PC-3 (cell line): ENCODE measurements around the gene BABAM1. TPM values are rescaled to one million over a fixed set of nuclear protein-coding genes. Genes with fewer than 3 reads are reported as not detected.
A peak's percentile ranks its signal among the peaks of the same experiment; 100 is the strongest.

Experiments
- ATAC-seq: fragments of 200-7000 bp; cut with Tn5 transposase; 2 replicates; pipeline ENCODE4 v1.9.1; 2020; ENCODE audit warnings: mild to moderate bottlenecking, moderate library complexity
- BruUV-seq: library from RNA; stranded (reverse); fragments of 400-500 nt; replicated peaks from 2 replicates; lab custom pipeline; 2021; lab: Mats Ljungman, UMichigan
- CTCF ChIA-PET: fragments of 300-600 bp; sonication (Branson Sonifier 250); formaldehyde crosslinking; loops from one replicate; lab custom pipeline; 2022; ENCODE audit warnings: antibody characterized with exemption; lab: Charles Lee
- POLR2A ChIA-PET: fragments of 300-600 bp; sonication (Branson Sonifier 250); formaldehyde crosslinking; loops from one replicate; lab custom pipeline; 2022; ENCODE audit warnings: antibody characterized with exemption; ENCODE audit not compliant: unreplicated experiment; lab: Charles Lee
- DNase-seq: peaks from one replicate; pipeline ENCODE4 v3.0.0-alpha.2; 2015
- H2AFZ ChIP-seq: fragments of 300-600 bp; sonication (generic); 2 replicates; pipeline ENCODE4 v1.6.0; 2016; ENCODE audit warnings: antibody characterized with exemption, low read length
- H3F3A ChIP-seq: fragments of 300-600 bp; sonication (generic); one replicate; pipeline ENCODE4 v1.6.0; 2017; ENCODE audit warnings: antibody characterized with exemption, low read length, control low read depth, mild to moderate bottlenecking; ENCODE audit not compliant: unreplicated experiment
- H3K27ac ChIP-seq: fragments of 300-600 bp; sonication (generic); 2 replicates; pipeline ENCODE4 v1.5.1; 2016; ENCODE audit warnings: mild to moderate bottlenecking, low read length
- H3K27me3 ChIP-seq: fragments of 300-600 bp; sonication (generic); 2 replicates; pipeline ENCODE4 v1.6.1; 2016; ENCODE audit warnings: low read length, mixed read lengths
- H3K36me3 ChIP-seq: fragments of 300-600 bp; sonication (generic); 2 replicates; pipeline ENCODE4 v1.6.1; 2016; ENCODE audit warnings: low read depth, mixed run types, low read length, mixed read lengths
- H3K4me1 ChIP-seq: fragments of 300-600 bp; sonication (generic); 2 replicates; pipeline ENCODE4 v1.5.1; 2016; ENCODE audit warnings: low read length; ENCODE audit not compliant: insufficient read depth
- H3K4me2 ChIP-seq: fragments of 300-600 bp; sonication (generic); 2 replicates; pipeline ENCODE4 v1.6.0; 2016; ENCODE audit warnings: low read length
- H3K4me3 ChIP-seq: fragments of 300-600 bp; sonication (generic); 2 replicates; pipeline ENCODE4 v1.5.1; 2016; ENCODE audit warnings: mild to moderate bottlenecking, low read length, mixed read lengths
- H3K79me2 ChIP-seq: fragments of 300-600 bp; sonication (generic); 2 replicates; pipeline ENCODE4 v1.6.1; 2017; ENCODE audit warnings: low read length, mixed read lengths
- H3K9ac ChIP-seq: fragments of 300-600 bp; sonication (generic); 2 replicates; pipeline ENCODE4 v1.6.0; 2016; ENCODE audit warnings: mild to moderate bottlenecking, low read length
- H3K9me2 ChIP-seq: fragments of 300-600 bp; sonication (generic); replicated peaks from 2 replicates; pipeline ENCODE4 v1.6.1; 2016; ENCODE audit warnings: mixed run types, low read length, mixed read lengths
- H3K9me3 ChIP-seq: fragments of 300-600 bp; sonication (generic); 2 replicates; pipeline ENCODE4 v1.6.1; 2016; ENCODE audit warnings: low read length, mixed read lengths
- H4K20me1 ChIP-seq: fragments of 300-600 bp; sonication (generic); 2 replicates; pipeline ENCODE4 v1.6.1; 2016; ENCODE audit warnings: low read length, mixed read lengths
- CTCF ChIP-seq: fragments of 300-600 bp; sonication (generic); conservative IDR thresholded peaks from 2 replicates; pipeline ENCODE4 v1.5.1; 2017; ENCODE audit warnings: antibody characterized with exemption, low read depth, mild to moderate bottlenecking, low read length
- EZH2 ChIP-seq: fragments of 300-600 bp; sonication (generic); IDR thresholded peaks from one replicate; pipeline ENCODE4 v1.6.1; 2017; ENCODE audit warnings: antibody characterized with exemption, mild to moderate bottlenecking, low read length; ENCODE audit not compliant: unreplicated experiment
- EZH2phosphoT487 ChIP-seq: fragments of 300-600 bp; sonication (generic); IDR thresholded peaks from 2 replicates; pipeline ENCODE4 v1.6.1; 2018; ENCODE audit warnings: mild to moderate bottlenecking, antibody characterized with exemption, low read length, borderline replicate concordance
- intact Hi-C: fragments of 100-400 bp; cut with micrococcal nuclease; formaldehyde crosslinking; loops from 2 replicates; pipeline ENCODE4 v1.9.0; 2023
- total RNA-seq: library from RNA; depleted of rRNA; stranded (reverse); fragments of >200 nt; gene quantifications from 2 replicates; pipeline ENCODE4 v1.2.3, GENCODE V29; 2014

Gene BABAM1
- total RNA-seq, 1 experiment from 2014 or later = 196 TPM

- H3K27me3 ChIP-seq = no peaks in the 10 kb centered on the region
- H3K36me3 ChIP-seq = peaks cover 15% of the 10 kb centered on the region; the same call in 1 of the 2 replicates
- peak overlapping the region; percentile 87 for H3K4me2 ChIP-seq
- H2AFZ ChIP-seq = no peak overlapping the region
- peaks cover 61% of the 10 kb centered on the region for H3K79me2 ChIP-seq
- peak overlapping the region; percentile 76 for H3K27ac ChIP-seq
- DNase-seq (peak; percentile 82), ATAC-seq (peak; percentile 61)
- no TSS peak for BruUV-seq
- H4K20me1 ChIP-seq = no peaks in the 10 kb centered on the region
- H3K9me3 ChIP-seq = no peaks in the 10 kb centered on the region
- H3K9me2 ChIP-seq = no peaks in the 10 kb centered on the region
- ChIA-PET POLR2A (interaction anchor here (0.6 to 0.7 kb wide), 2 partner anchors 86 to 108 kb away, joined by 6 to 12 read pairs; partner anchors contain the start of gene OCEL1), CTCF (no interaction called here)
- peak overlapping the region; percentile 53 for H3K9ac ChIP-seq
- H3K4me3 ChIP-seq = peak overlapping the region; percentile 40; the same call in 1 of the 2 replicates
- H3F3A ChIP-seq = no peaks in the 10 kb centered on the region
- H3K4me1 ChIP-seq = peaks cover 37% of the 10 kb centered on the region
- TF ChIP-seq EZH2phosphoT487 (no peak), CTCF (no peak), EZH2 (no peak)
- intact Hi-C loops = no loop called here
Measured at GRCh38 chr19:17311455-17312188, 44.4 kb downstream of the BABAM1 start.

GRCh38 chr19:17312189-17313113 lies 45.2 kb downstream of the BABAM1 start:
- POLR2A ChIA-PET = interaction anchor here (0.6 to 0.7 kb wide), 2 partner anchors 86 to 107 kb away, joined by 6 to 12 read pairs; partner anchors contain the start of gene OCEL1
- peak overlapping the region; percentile 53 for H3K9ac ChIP-seq

GRCh38 chr19:17314007-17314593 lies 46.9 kb downstream of the BABAM1 start:
- no TSS peak for BruUV-seq
- intact Hi-C loops = no loop called here
- no peak overlapping the region for H3K4me2 ChIP-seq
- no peak for DNase-seq
- no peaks in the 10 kb centered on the region for H3F3A ChIP-seq
- no peaks in the 10 kb centered on the region for H3K27me3 ChIP-seq
- TF ChIP-seq EZH2phosphoT487 = no peak
- TF ChIP-seq CTCF = no peak
- no peak for TF ChIP-seq EZH2
- H3K9me2 ChIP-seq = no peaks in the 10 kb centered on the region
- H3K79me2 ChIP-seq = peaks cover 56% of the 10 kb centered on the region
- CTCF ChIA-PET = no interaction called here
- no peak overlapping the region for H2AFZ ChIP-seq
- H3K4me1 ChIP-seq = peaks cover 49% of the 10 kb centered on the region
- ATAC-seq = no peak
- H4K20me1 ChIP-seq = no peaks in the 10 kb centered on the region
- no peak overlapping the region for H3K4me3 ChIP-seq
- no peak overlapping the region for H3K9ac ChIP-seq
- H3K27ac ChIP-seq = no peak overlapping the region
- no peaks in the 10 kb centered on the region for H3K9me3 ChIP-seq
- POLR2A ChIA-PET = no interaction called here
- peaks cover 18% of the 10 kb centered on the region; the same call in 1 of the 2 replicates for H3K36me3 ChIP-seq

More at GRCh38 chr19:17312189-17313113, 45.2 kb downstream of the BABAM1 start:
- peak overlapping the region; percentile 87 for H3K4me2 ChIP-seq
- no peak for ATAC-seq
- no TSS peak for BruUV-seq
- no peaks in the 10 kb centered on the region for H3K9me2 ChIP-seq
- CTCF ChIA-PET = no interaction called here
- no peaks in the 10 kb centered on the region for H3K9me3 ChIP-seq
- peaks cover 15% of the 10 kb centered on the region; the same call in 1 of the 2 replicates for H3K36me3 ChIP-seq
- peaks cover 44% of the 10 kb centered on the region for H3K4me1 ChIP-seq
- H3F3A ChIP-seq = no peaks in the 10 kb centered on the region
- peak overlapping the region; percentile 40; the same call in 1 of the 2 replicates for H3K4me3 ChIP-seq
- H3K27me3 ChIP-seq = no peaks in the 10 kb centered on the region
- no peak for DNase-seq
- H3K79me2 ChIP-seq = peaks cover 53% of the 10 kb centered on the region
- TF ChIP-seq EZH2phosphoT487 = no peak
- peak overlapping the region; percentile 76 for H3K27ac ChIP-seq
- intact Hi-C loops = no loop called here
- H4K20me1 ChIP-seq = no peaks in the 10 kb centered on the region
- H2AFZ ChIP-seq = no peak overlapping the region
